CD4-positive, alpha-beta memory T cell (primary cell): Measurements from ENCODE around the gene TTC28. TPM values are rescaled to one million over a fixed set of nuclear protein-coding genes. Genes with fewer than 3 reads are reported as not detected.
"Not testable (repeated sequence)": the region's sequence is repeated elsewhere in the genome, so short reads cannot be mapped to it uniquely, and the experiment has no call there.

Experiments
- CTCF ChIA-PET: fragments of 350-600 bp; sonication (Branson Sonifier 250); formaldehyde crosslinking; loops from one replicate; lab custom pipeline; 2021; ENCODE audit warnings: inconsistent platforms; ENCODE audit not compliant: partially characterized antibody; lab: Charles Lee
- POLR2A ChIA-PET: fragments of 350-600 bp; sonication (Branson Sonifier 250); formaldehyde crosslinking; loops from one replicate; lab custom pipeline; 2021; ENCODE audit not compliant: partially characterized antibody; lab: Charles Lee
- DNase-seq, 5 donors: peaks; one replicate each; pipeline versions ENCODE4 v3.0.0 to v3.0.0-alpha.2; 2020 to 2022; ENCODE audit warnings: mixed read lengths in 1 of 5
- H3K27ac ChIP-seq: one replicate; pipeline ENCODE4 v1.7.0; 2013; ENCODE audit warnings: low read depth, low read length
- H3K27me3 ChIP-seq: 2 replicates; pipeline ENCODE4 v1.7.0; 2013; ENCODE audit warnings: mild to moderate bottlenecking, low read length, moderate library complexity; ENCODE audit not compliant: insufficient read depth
- H3K36me3 ChIP-seq: 2 replicates; pipeline ENCODE4 v1.7.0; 2013; ENCODE audit warnings: mild to moderate bottlenecking, low read length, moderate library complexity; ENCODE audit not compliant: insufficient read depth
- H3K4me1 ChIP-seq: 2 replicates; pipeline ENCODE4 v1.7.0; 2013; ENCODE audit warnings: mild to moderate bottlenecking, low read length, moderate library complexity; ENCODE audit not compliant: insufficient read depth
- H3K4me3 ChIP-seq, 2 donors: one replicate each; pipeline ENCODE4 v1.7.0; 2013; ENCODE audit warnings: low read length in 2 of 2, mild to moderate bottlenecking in 1 of 2
- H3K9me3 ChIP-seq, 2 donors: one replicate each; pipeline ENCODE4 v1.7.0; 2013; ENCODE audit warnings: low read length in 2 of 2, control low read depth in 1 of 2; ENCODE audit not compliant: control insufficient read depth in 1 of 2
- H3K27ac Mint-ChIP-seq, 7 donors: one replicate each; pipeline ENCODE4 v1.8.0; 2020 to 2021; ENCODE audit warnings: mixed read lengths in 7 of 7, mild to moderate bottlenecking in 6 of 7, inconsistent platforms in 3 of 7, moderate library complexity in 3 of 7
- H3K27me3 Mint-ChIP-seq, 2 donors: one replicate each; pipeline ENCODE4 v1.8.0; 2020 to 2021; ENCODE audit warnings: mixed read lengths in 2 of 2
- H3K36me3 Mint-ChIP-seq, 2 donors: one replicate each; pipeline ENCODE4 v1.8.0; 2020 to 2021; ENCODE audit warnings: mixed read lengths in 2 of 2, inconsistent platforms in 1 of 2, mild to moderate bottlenecking in 1 of 2
- H3K4me1 Mint-ChIP-seq, 4 donors: one replicate each; pipeline ENCODE4 v1.8.0; 2020 to 2021; ENCODE audit warnings: mixed read lengths in 4 of 4, mild to moderate bottlenecking in 1 of 4
- H3K4me3 Mint-ChIP-seq, 8 donors: one replicate each; pipeline ENCODE4 v1.8.0; 2020 to 2021; ENCODE audit warnings: mixed read lengths in 8 of 8, mild to moderate bottlenecking in 7 of 8, moderate library complexity in 6 of 8, inconsistent platforms in 3 of 8
- H3K9me3 Mint-ChIP-seq, 8 donors: one replicate each; pipeline ENCODE4 v1.8.0; 2020 to 2021; ENCODE audit warnings: mixed read lengths in 8 of 8, mild to moderate bottlenecking in 5 of 8, inconsistent platforms in 3 of 8, moderate library complexity in 1 of 8
- intact Hi-C: fragments of 100-400 bp; cut with micrococcal nuclease; formaldehyde crosslinking; loops from one replicate; pipeline ENCODE4 v1.15.1; 2023
- polyA plus RNA-seq, 2 donors: library from polyadenylated mRNA; unstranded; fragments of 300-500 nt; fragmentation: Illumina TruSeq; gene quantifications; one replicate each; pipeline ENCODE4 v1.2.3, GENCODE V29; 2021
- total RNA-seq, 2 experiments: library from RNA; stranded (reverse); gene quantifications; one replicate each; pipeline ENCODE4 v1.2.3, GENCODE V29; 2021

Gene TTC28
- total and polyA plus RNA-seq, 4 experiments from 2014 or later, result 0.50 to 1.7 (median 1.6) TPM; not detected in 1

DNA sequence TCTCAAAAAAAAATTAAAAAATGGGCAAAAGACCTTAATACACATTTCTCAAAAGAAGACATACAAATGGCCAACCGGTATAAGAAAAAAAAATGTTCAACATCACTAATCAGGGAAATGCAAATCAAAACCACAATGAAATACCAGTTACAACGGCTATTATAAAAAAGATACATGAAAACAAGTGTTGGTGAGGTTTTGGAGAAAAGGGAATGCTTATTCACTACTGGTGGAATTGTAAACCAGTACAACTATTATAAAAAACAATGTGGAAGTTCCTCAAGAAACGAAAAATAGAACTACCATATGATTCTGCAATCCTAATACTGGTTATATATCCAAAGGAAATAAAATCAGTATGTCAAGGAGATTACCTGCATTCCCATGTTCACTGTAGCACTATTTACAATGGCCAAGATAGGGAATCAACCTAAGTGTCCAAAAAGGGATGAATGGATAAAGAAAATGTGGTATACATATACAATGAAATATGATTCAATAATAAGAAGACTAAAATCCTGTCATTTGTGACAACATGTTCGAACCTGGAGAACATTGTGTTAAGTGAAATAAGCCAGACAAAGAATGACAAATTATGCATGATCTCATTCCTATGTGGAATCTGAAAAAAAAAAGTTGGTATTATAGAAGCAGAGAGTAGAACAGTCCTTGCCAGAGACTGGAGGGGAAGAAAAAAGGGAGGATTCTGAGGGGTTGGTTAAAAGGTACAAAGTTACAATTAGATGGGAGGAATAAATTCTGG lies 503.7 kb downstream of the TTC28 start:
- Mint-ChIP-seq H3K4me1 (no peaks in the 10 kb centered on the region), H3K9me3 (peaks cover 0 to 9% (median 0%) of the 10 kb centered on the region in 8 donors), H3K27ac (no peak overlapping the region), H3K36me3 (no peaks in the 10 kb centered on the region), H3K4me3 (no peak overlapping the region), H3K27me3 (peaks cover 2 to 4% of the 10 kb centered on the region in 2 donors)
- DNase-seq, result no peak
- no peaks in the 10 kb centered on the region for H3K36me3 ChIP-seq
- CTCF ChIA-PET, result no interaction called here
- H3K4me1 ChIP-seq, result no peaks in the 10 kb centered on the region
- no peak overlapping the region for H3K27ac ChIP-seq
- H3K9me3 ChIP-seq, result no peaks in the 10 kb centered on the region
- intact Hi-C loops, result no loop called here
- POLR2A ChIA-PET, result no interaction called here
- no peaks in the 10 kb centered on the region for H3K27me3 ChIP-seq
- H3K4me3 ChIP-seq, result no peak overlapping the region

DNA sequence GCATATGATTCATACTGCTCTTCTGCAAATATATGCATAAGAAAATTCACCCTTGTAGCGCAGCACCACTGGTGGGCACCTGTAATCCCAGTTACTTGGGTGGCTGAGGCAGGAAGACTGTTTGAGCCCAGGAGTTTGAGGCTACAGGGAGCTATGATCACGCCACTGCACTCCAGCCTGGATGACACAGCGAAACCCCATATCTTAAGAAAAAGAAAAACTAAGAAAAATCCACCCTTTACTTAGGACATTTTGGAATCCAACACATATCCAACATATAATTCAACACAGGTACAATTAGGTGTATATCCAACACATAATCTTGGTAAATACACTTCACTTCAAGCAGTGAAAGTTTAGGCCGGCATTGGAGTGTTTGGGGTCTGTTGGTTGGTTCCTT lies 505.1 kb downstream of the TTC28 start:
- CTCF ChIA-PET, result no interaction called here
- DNase-seq, result no peak
- Histone ChIP-seq H3K36me3 (no peaks in the 10 kb centered on the region), H3K4me1 (no peaks in the 10 kb centered on the region), H3K27ac (no peak overlapping the region), H3K27me3 (no peaks in the 10 kb centered on the region), H3K4me3 (no peak overlapping the region), H3K9me3 (no peaks in the 10 kb centered on the region)
- Mint-ChIP-seq H3K4me3 (no peak overlapping the region), H3K27ac (no peak overlapping the region), H3K36me3 (no peaks in the 10 kb centered on the region), H3K27me3 (peaks cover 2 to 4% of the 10 kb centered on the region in 2 donors), H3K4me1 (no peaks in the 10 kb centered on the region), H3K9me3 (peaks cover 0 to 9% (median 0%) of the 10 kb centered on the region in 8 donors)
- POLR2A ChIA-PET, result no interaction called here
- intact Hi-C loops, result no loop called here

DNA sequence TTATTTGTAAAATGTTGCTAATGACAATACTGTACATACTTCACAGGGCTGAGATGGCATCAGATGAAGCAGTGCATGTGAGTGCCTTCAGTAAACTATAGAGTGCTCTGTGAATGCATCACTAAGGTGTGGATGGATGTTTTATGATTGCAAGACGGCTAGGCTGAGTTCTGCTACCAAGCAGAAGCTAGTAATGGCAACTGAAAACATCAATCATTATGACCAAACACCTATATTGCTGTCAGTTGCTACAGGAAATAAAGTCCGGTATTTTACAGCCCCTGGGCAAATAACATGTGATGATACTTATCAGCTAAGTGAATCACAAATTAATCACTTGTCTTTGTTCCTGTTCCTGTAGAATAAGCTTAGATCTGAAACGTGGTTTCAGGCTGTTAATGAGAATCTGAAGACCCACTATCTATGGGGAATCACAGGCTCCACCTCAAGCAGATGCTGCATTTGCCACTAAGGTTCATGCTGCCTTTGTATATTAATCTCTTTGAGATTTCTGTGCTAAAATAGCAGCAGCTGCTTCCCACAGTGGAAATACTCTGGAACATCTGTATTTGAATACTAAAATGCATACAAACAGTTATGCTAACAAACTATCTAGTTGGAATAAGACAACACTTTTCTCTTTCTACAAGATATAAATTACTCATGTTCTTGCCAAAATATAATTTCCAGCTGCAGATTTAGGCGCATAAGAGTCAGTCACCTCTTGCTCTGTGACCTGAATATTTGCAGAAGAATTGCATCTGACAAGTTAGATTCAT lies 506.6 kb downstream of the TTC28 start:
- no peak for DNase-seq
- H3K36me3 ChIP-seq, result no peaks in the 10 kb centered on the region
- Mint-ChIP-seq H3K4me3 (no peak overlapping the region), H3K36me3 (no peaks in the 10 kb centered on the region), H3K4me1 (no peaks in the 10 kb centered on the region), H3K27me3 (peaks cover 2 to 4% of the 10 kb centered on the region in 2 donors), H3K27ac (no peak overlapping the region), H3K9me3 (peaks cover 0 to 14% (median 2%) of the 10 kb centered on the region in 8 donors)
- CTCF ChIA-PET, result no interaction called here
- intact Hi-C loops, result no loop called here
- no peaks in the 10 kb centered on the region for H3K9me3 ChIP-seq
- POLR2A ChIA-PET, result no interaction called here
- H3K27me3 ChIP-seq, result no peaks in the 10 kb centered on the region
- no peaks in the 10 kb centered on the region for H3K4me1 ChIP-seq
- H3K4me3 ChIP-seq, result no peak overlapping the region
- H3K27ac ChIP-seq, result no peak overlapping the region

DNA sequence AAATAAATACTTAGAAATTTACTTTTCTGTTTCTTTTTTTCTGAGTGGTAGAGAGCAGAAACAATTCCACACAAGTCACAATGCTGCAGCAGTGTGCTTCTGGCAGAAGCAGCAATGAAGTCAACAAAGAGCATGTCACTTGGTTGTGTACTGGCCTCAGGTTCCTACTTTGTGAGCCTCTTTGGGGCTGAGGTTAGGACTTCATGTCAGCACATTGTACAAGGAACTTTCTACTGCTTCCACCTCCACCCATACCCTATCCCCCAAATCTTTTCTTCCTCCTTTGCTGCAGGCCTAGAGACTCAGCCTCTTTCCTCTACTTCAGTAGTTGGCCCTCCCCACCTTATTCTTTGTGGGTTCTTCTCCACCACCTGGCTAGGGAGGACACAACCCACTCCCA lies 507.9 kb downstream of the TTC28 start:
- ChIA-PET POLR2A (no interaction called here), CTCF (no interaction called here)
- Histone ChIP-seq H3K27me3 (no peaks in the 10 kb centered on the region), H3K4me1 (no peaks in the 10 kb centered on the region), H3K9me3 (no peaks in the 10 kb centered on the region), H3K4me3 (no peak overlapping the region), H3K36me3 (no peaks in the 10 kb centered on the region), H3K27ac (no peak overlapping the region)
- peaks cover 2 to 4% of the 10 kb centered on the region in 2 donors for H3K27me3 Mint-ChIP-seq
- no peak overlapping the region for H3K27ac Mint-ChIP-seq
- no peaks in the 10 kb centered on the region for H3K4me1 Mint-ChIP-seq
- H3K36me3 Mint-ChIP-seq, result no peaks in the 10 kb centered on the region
- no peak overlapping the region for H3K4me3 Mint-ChIP-seq
- intact Hi-C loops, result no loop called here
- peaks cover 0 to 27% (median 6%) of the 10 kb centered on the region in 8 donors for H3K9me3 Mint-ChIP-seq
- no peak for DNase-seq

- H3K27me3 Mint-ChIP-seq, result peaks cover under 1 to 4% of the 10 kb centered on the region in 2 donors
- Histone ChIP-seq H3K36me3 (no peaks in the 10 kb centered on the region), H3K27ac (no peak overlapping the region), H3K4me1 (no peaks in the 10 kb centered on the region), H3K4me3 (no peak overlapping the region), H3K27me3 (no peaks in the 10 kb centered on the region), H3K9me3 (no peaks in the 10 kb centered on the region)
- ChIA-PET POLR2A (no interaction called here), CTCF (no interaction called here)
- no peak overlapping the region for H3K27ac Mint-ChIP-seq
- H3K9me3 Mint-ChIP-seq, result peaks cover 0 to 27% (median 5%) of the 10 kb centered on the region in 8 donors
- DNase-seq, result no peak
- no peaks in the 10 kb centered on the region for H3K4me1 Mint-ChIP-seq
- H3K4me3 Mint-ChIP-seq, result no peak overlapping the region
- no peaks in the 10 kb centered on the region for H3K36me3 Mint-ChIP-seq
- intact Hi-C loops, result no loop called here
Observed at GRCh38 chr22:28171115-28171514, 508.5 kb downstream of the TTC28 start.

DNA sequence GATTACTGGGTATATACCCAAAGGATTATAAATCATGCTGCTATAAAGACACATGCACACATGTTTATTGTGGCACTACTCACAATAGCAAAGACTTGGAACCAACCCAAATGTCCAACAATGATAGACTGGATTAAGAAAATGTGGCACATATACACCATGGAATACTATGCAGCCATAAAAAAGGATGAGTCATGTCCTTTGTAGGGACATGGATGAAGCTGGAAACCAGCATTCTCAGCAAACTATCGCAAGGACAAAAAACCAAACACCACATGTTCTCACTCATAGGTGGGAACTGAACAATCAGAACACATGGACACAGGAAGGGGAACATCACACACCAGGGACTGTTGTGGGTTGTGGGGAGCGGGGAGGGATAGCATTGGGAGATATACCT lies 510.3 kb downstream of the TTC28 start:
- peaks cover 0 to 22% (median 4%) of the 10 kb centered on the region in 8 donors for H3K9me3 Mint-ChIP-seq
- H3K4me1 Mint-ChIP-seq, intact Hi-C loops, H3K4me3 ChIP-seq, H3K9me3 ChIP-seq, H3K4me3 Mint-ChIP-seq, POLR2A ChIA-PET, H3K4me1 ChIP-seq, CTCF ChIA-PET, H3K36me3 Mint-ChIP-seq, H3K27ac ChIP-seq, H3K36me3 ChIP-seq, H3K27ac Mint-ChIP-seq, DNase-seq, H3K27me3 Mint-ChIP-seq, H3K27me3 ChIP-seq: not testable (repeated sequence)

DNA sequence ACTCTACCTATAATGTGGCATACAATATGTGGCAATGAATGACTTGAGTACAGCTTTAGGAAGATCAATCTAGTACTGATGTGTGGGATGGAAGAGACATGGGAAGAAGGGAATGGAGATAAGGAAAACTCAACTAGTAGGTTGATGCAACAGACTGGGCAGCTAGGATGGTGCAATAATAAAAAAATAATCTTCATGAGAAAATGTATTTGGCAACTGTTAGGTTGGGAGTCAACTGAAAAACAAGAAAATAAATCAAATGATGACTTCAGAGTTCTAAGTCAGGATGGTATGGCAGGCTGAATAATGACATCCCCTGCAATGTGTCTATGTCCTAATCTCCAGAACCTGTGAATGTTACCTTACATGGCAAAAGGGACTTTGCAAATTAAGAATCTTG lies 523.8 kb downstream of the TTC28 start:
- no peak for DNase-seq
- no peak overlapping the region for H3K27ac ChIP-seq
- Mint-ChIP-seq H3K27me3 (peaks cover 10 to 13% of the 10 kb centered on the region in 2 donors), H3K27ac (no peak overlapping the region), H3K4me3 (no peak overlapping the region), H3K9me3 (peaks cover 0 to 13% (median 7%) of the 10 kb centered on the region in 8 donors), H3K4me1 (no peaks in the 10 kb centered on the region), H3K36me3 (no peaks in the 10 kb centered on the region)
- POLR2A ChIA-PET, result no interaction called here
- H3K4me3 ChIP-seq, result no peak overlapping the region
- intact Hi-C loops, result no loop called here
- no peaks in the 10 kb centered on the region for H3K9me3 ChIP-seq
- H3K36me3 ChIP-seq, result no peaks in the 10 kb centered on the region
- CTCF ChIA-PET, result no interaction called here
- no peaks in the 10 kb centered on the region for H3K27me3 ChIP-seq
- H3K4me1 ChIP-seq, result no peaks in the 10 kb centered on the region
